Stimulated activated CD8-positive, alpha-beta memory T cell treated with anti-CD3 and anti-CD28 coated beads, Interleukin-15, amount 100 ng/mL, for 24 hours (primary cell): Measurements from ENCODE around the gene ZNF101.

Experiments used
- DNase-seq: peaks from one replicate; pipeline ENCODE4 v3.0.0-alpha.2; 2020; ENCODE audit warnings: low read depth

Gene ZNF101

DNA sequence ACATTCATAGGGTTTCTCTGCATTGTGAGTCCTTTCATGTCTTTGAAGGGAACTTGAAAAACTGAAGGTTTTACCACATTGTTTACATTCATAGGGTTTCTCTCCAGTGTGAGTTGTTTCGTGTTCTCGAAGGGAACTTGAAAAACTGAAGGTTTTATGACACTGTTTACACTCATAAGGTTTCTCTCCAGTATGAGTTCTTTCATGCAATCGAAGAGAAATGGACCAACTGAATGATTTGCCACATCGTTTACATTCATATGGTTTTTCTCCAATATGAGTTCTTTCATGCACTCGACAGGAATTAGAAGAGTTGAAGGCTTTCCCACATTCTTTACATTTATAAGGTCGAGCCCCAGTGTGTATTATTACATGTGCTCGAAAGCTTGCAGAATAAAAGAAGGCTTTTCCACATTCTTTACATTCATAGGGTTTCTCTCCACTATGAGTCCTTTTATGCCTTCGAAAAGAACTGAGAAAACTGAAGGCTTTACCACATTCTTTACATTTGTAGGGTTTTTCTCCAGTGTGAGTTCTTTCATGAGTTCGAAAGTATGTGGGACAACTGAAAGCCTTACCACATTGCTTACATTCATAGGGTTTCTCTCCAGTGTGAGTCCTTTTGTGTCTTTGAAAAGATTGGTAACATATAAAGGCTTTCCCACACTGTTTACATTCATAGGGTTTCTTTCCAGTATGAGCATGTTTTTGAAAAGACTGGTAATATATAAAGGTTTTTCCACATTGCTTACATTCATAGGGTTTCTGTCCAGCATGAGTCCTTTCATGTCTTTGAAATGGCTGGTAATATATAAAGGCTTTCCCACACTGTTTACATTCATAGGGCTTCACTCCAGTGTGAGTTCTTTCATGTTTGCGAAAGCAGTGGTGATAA is 43.5 kb downstream of the ZNF101 start:
- DNase-seq, result no peak

GRCh38 chr19:19719798-19720197 is 51.2 kb downstream of the ZNF101 start:
- DNase-seq, result no peak

DNA sequence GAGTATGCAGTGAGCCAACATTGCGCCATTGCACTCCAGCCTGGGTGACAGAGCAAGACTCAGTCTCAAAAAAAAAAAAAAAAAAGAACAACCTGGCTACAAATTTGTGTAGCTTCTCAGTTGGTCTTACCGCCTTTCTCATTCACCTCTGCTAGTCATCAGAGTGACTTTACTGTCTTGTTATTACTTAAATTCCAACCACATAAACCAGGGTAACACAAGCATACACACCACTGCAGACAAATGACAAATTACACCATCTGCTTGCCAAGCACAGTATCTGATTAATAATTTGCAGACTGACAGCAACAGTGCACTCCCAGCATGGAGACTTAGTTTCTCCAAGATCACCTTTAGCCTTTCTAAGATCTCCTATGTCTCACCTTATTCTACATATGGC is 53.3 kb downstream of the ZNF101 start:
- no peak for DNase-seq

DNA sequence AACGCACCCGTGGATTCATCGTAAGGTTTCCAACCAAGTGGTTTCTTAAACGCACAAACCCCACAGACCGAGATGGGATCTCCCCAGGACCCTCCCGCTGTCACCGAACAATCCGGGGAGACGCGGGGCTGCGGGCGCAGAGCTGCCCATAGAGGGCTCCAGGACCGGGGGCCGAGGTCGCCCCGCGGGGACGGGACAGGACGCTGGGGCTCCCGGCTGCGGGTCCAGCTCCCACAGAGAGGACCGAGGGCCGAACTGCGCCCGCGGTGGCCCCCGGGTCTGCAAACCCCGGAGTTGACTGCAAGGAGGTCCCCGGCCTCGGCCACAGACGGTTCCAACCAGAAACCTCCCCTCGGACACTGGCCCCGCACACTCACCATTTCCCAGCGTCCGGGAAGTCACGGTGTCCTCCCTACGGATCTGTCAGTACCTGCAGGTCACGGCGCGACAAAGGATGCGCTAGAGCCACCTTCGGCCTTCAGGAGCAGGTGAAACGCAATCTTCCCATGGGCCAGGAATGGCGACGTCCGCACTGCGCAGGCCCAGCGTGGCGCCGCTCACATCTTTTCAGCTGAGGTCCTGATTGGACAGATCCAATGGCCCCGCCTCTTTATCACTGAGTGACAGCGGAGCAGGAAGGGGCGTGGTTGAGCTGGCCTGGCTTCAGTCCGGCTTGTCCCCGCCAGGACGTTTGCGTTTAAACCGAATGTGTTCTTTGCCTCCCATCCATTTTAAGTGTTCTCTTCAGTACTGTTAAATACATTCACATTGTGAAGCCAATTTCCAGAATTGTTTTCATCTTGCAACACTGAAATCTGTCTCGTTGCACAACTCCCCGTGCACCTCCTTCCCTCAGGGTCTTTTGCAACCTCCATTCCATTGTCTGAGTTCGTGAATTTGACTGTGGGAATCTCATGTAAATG is 64.2 kb downstream of the ZNF101 start, which contains the start of gene ZNF14:
TSS of gene ZNF14 (minus strand) at position 534 of the 923 bp plus-strand sequence. CDS start at position 380, 154 bp downstream.
- DNase-seq, result peak; percentile 71
